Mesendoderm (in vitro differentiated cells): ENCODE results near the gene CCL19.

ENCODE experiments used
- DNase-seq: peaks from one replicate; pipeline ENCODE4 v3.0.0; 2013
- H2AK5ac ChIP-seq: 2 replicates; pipeline ENCODE4 v1.6.1; 2013; ENCODE audit warnings: low read length, inconsistent platforms
- H2BK120ac ChIP-seq: 2 replicates; pipeline ENCODE4 v1.6.1; 2013; ENCODE audit warnings: low read depth, mild to moderate bottlenecking, low read length, moderate library complexity, mixed read lengths
- H2BK15ac ChIP-seq: replicated peaks from 2 replicates; pipeline ENCODE4 v1.6.1; 2013; ENCODE audit warnings: low read depth, mild to moderate bottlenecking, moderate library complexity
- H2BK5ac ChIP-seq: 2 replicates; pipeline ENCODE4 v1.6.1; 2013; ENCODE audit warnings: low read length, inconsistent platforms
- H3K18ac ChIP-seq: 2 replicates; pipeline ENCODE4 v1.6.1; 2013; ENCODE audit warnings: mild to moderate bottlenecking, low read length, mixed read lengths
- H3K23ac ChIP-seq: one replicate; pipeline ENCODE4 v1.6.1; 2013; ENCODE audit warnings: low read length
- H3K27ac ChIP-seq: 2 replicates; pipeline ENCODE4 v1.5.1; 2013; ENCODE audit warnings: low read depth, mild to moderate bottlenecking, inconsistent platforms, low read length, moderate library complexity
- H3K27me3 ChIP-seq: 2 replicates; pipeline ENCODE4 v1.6.1; 2013; ENCODE audit warnings: low read length, control low read depth, mild to moderate bottlenecking, inconsistent platforms; ENCODE audit not compliant: insufficient read depth, poor library complexity
- H3K36me3 ChIP-seq: 2 replicates; pipeline ENCODE4 v1.6.1; 2013; ENCODE audit warnings: low read length, inconsistent platforms; ENCODE audit not compliant: control insufficient read depth, insufficient read depth
- H3K4ac ChIP-seq: one replicate; pipeline ENCODE4 v1.6.1; 2013; ENCODE audit warnings: low read depth, mild to moderate bottlenecking, low read length, moderate library complexity
- H3K4me1 ChIP-seq: 2 replicates; pipeline ENCODE4 v1.6.1; 2013; ENCODE audit warnings: low read depth, low read length, inconsistent platforms; ENCODE audit not compliant: control insufficient read depth
- H3K4me2 ChIP-seq: 2 replicates; pipeline ENCODE4 v1.6.1; 2013; ENCODE audit warnings: low read length
- H3K4me3 ChIP-seq: 2 replicates; pipeline ENCODE4 v1.5.1; 2013; ENCODE audit warnings: mild to moderate bottlenecking, low read length
- H3K56ac ChIP-seq: one replicate; pipeline ENCODE4 v1.6.1; 2013; ENCODE audit warnings: low read length
- H3K79me1 ChIP-seq: 2 replicates; pipeline ENCODE4 v1.6.1; 2013; ENCODE audit warnings: low read length, inconsistent platforms
- H3K79me2 ChIP-seq: 2 replicates; pipeline ENCODE4 v1.6.1; 2013; ENCODE audit warnings: mild to moderate bottlenecking, low read length; ENCODE audit not compliant: control insufficient read depth, insufficient read depth
- H3K9ac ChIP-seq: 2 replicates; pipeline ENCODE4 v1.6.1; 2013; ENCODE audit warnings: low read length, inconsistent platforms
- H4K5ac ChIP-seq: one replicate; pipeline ENCODE4 v1.6.1; 2013; ENCODE audit warnings: low read length
- H4K8ac ChIP-seq: one replicate; pipeline ENCODE4 v1.6.1; 2013; ENCODE audit warnings: low read depth, mild to moderate bottlenecking, control low read depth, low read length, moderate library complexity
- WGBS: extraction: QIAGEN DNeasy Blood & Tissue Kit; methylation state at CpG from one replicate; pipeline ENCODE4 v1.1.7; 2013; ENCODE audit warnings: low lambda C conversion rate, missing lambda C conversion rate; ENCODE audit not compliant: insufficient coverage; ENCODE audit errors: extremely low coverage; 5-methylcytosine and 5-hydroxymethylcytosine counted together

The CCL19 gene

DNA sequence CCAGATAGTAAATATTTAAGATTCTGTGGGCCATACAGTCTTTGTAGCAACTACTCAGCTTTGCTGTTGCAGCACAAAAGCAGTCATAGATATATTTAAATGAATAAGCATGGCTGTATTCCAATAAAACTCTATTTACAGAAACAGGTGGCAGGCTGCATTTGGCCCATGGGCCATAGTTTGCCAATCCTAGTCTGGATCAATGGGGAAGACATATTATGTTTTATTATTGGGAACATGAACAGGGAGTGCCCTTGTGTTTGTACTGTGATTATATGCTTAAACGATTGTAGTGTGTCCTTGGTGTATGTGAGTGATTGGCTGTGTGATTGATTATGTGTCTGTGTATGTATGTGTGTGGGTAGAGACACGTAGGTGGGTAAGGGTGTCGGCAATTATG is 16.6 kb downstream of the CCL19 start:
- H3K56ac ChIP-seq, result no peak overlapping the region
- H3K4ac ChIP-seq, result no peak overlapping the region
- no peak overlapping the region for H3K27ac ChIP-seq
- no peak for DNase-seq
- H3K23ac ChIP-seq, result no peak overlapping the region
- no peak overlapping the region for H2BK5ac ChIP-seq
- no peaks in the 10 kb centered on the region for H3K4me1 ChIP-seq
- H3K79me2 ChIP-seq, result no peaks in the 10 kb centered on the region
- H3K9ac ChIP-seq, result no peak overlapping the region
- no peak overlapping the region for H4K8ac ChIP-seq
- H3K27me3 ChIP-seq, result no peaks in the 10 kb centered on the region
- no peak overlapping the region for H2BK120ac ChIP-seq
- no peak overlapping the region for H3K4me3 ChIP-seq
- 83% methylated on average over 2 of the region's 3 CpGs for WGBS
- H3K18ac ChIP-seq, result no peak overlapping the region
- no peaks in the 10 kb centered on the region for H3K79me1 ChIP-seq
- H3K36me3 ChIP-seq, result no peaks in the 10 kb centered on the region
- H4K5ac ChIP-seq, result no peak overlapping the region
- H2AK5ac ChIP-seq, result no peak overlapping the region
- H2BK15ac ChIP-seq, result no peak overlapping the region
- no peak overlapping the region for H3K4me2 ChIP-seq

DNA sequence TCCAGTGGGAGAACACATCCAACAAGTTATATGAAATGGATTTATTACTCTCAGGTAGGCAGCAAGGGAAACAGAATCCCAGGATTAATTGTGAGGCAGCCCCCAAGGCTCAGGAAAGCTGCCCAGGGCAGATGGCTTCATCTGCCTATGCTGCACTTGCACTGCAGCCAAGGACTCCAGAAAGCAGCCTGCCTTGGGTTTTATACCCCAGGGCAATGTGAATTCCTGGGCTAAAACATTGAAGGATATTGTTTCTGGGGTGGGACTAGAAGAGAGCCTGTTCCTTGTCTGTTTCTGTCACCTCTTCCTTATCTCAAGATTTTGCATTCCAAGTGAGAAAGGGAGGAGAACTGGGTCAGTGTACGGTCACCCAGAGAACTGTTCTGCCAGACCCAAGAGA is 19.8 kb downstream of the CCL19 start:
- no peak overlapping the region for H4K8ac ChIP-seq
- peak; percentile 9 for DNase-seq
- no peak overlapping the region for H2BK15ac ChIP-seq
- no peak overlapping the region for H3K4ac ChIP-seq
- H3K27ac ChIP-seq, result no peak overlapping the region
- H4K5ac ChIP-seq, result no peak overlapping the region
- no peak overlapping the region for H3K4me3 ChIP-seq
- H3K36me3 ChIP-seq, result no peaks in the 10 kb centered on the region
- no peak overlapping the region for H2BK5ac ChIP-seq
- no peak overlapping the region for H3K9ac ChIP-seq
- no peak overlapping the region for H3K18ac ChIP-seq
- no peaks in the 10 kb centered on the region for H3K79me1 ChIP-seq
- no peaks in the 10 kb centered on the region for H3K4me1 ChIP-seq
- H2BK120ac ChIP-seq, result no peak overlapping the region
- no peak overlapping the region for H3K56ac ChIP-seq
- H3K23ac ChIP-seq, result no peak overlapping the region
- H3K79me2 ChIP-seq, result no peaks in the 10 kb centered on the region
- no CpG with 5 or more reads among the region's 1 CpG for WGBS
- no peaks in the 10 kb centered on the region for H3K27me3 ChIP-seq
- no peak overlapping the region for H3K4me2 ChIP-seq
- no peak overlapping the region for H2AK5ac ChIP-seq

DNA sequence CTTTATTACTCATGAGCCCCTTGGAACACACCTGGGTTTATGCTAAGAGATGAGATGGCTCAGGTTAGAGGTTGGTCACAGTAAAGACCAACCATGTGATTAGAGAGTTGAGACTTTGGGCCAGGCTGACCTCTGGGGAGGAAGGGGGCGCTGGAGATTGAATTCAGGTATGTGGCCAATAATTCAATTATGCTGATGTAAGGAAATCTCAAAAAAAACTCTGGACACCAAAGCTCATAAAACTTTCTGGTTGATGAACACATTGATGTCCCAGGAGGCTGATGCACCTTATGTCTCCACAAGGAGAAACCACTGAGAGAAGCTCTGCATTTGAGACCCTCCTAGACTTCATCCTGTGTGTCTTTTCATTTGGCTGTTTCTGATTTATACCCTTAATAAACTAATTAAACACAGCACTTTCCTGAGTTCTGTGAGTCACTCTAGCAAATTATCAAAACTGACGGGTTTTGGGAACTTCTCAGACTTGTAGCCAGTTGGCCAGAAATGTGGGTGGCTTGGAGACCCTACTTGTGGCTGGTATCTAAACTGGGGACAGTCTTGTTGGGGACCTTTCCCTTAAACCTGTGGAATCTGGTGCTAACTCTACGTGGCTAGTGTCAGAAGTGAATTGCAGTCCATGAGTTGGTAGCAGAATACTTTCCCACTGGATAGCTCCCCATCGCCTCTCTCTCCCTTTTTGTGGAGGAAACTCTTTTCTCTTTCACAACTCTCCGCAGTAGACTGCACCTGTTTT is 21.1 kb downstream of the CCL19 start:
- no peak overlapping the region for H4K5ac ChIP-seq
- no CpG with 5 or more reads among the region's 5 CpGs for WGBS
- H3K79me1 ChIP-seq, result peaks cover 1% of the 10 kb centered on the region
- H3K79me2 ChIP-seq, result no peaks in the 10 kb centered on the region
- no peak overlapping the region for H3K4me3 ChIP-seq
- no peaks in the 10 kb centered on the region for H3K36me3 ChIP-seq
- H3K56ac ChIP-seq, result no peak overlapping the region
- H3K18ac ChIP-seq, result no peak overlapping the region
- no peak overlapping the region for H3K9ac ChIP-seq
- H2BK5ac ChIP-seq, result no peak overlapping the region
- H3K4me1 ChIP-seq, result no peaks in the 10 kb centered on the region
- H3K23ac ChIP-seq, result no peak overlapping the region
- H4K8ac ChIP-seq, result no peak overlapping the region
- DNase-seq, result no peak
- H3K4ac ChIP-seq, result no peak overlapping the region
- no peak overlapping the region for H2BK15ac ChIP-seq
- no peak overlapping the region for H2BK120ac ChIP-seq
- no peak overlapping the region for H3K27ac ChIP-seq
- H2AK5ac ChIP-seq, result no peak overlapping the region
- no peaks in the 10 kb centered on the region for H3K27me3 ChIP-seq
- H3K4me2 ChIP-seq, result no peak overlapping the region

DNA sequence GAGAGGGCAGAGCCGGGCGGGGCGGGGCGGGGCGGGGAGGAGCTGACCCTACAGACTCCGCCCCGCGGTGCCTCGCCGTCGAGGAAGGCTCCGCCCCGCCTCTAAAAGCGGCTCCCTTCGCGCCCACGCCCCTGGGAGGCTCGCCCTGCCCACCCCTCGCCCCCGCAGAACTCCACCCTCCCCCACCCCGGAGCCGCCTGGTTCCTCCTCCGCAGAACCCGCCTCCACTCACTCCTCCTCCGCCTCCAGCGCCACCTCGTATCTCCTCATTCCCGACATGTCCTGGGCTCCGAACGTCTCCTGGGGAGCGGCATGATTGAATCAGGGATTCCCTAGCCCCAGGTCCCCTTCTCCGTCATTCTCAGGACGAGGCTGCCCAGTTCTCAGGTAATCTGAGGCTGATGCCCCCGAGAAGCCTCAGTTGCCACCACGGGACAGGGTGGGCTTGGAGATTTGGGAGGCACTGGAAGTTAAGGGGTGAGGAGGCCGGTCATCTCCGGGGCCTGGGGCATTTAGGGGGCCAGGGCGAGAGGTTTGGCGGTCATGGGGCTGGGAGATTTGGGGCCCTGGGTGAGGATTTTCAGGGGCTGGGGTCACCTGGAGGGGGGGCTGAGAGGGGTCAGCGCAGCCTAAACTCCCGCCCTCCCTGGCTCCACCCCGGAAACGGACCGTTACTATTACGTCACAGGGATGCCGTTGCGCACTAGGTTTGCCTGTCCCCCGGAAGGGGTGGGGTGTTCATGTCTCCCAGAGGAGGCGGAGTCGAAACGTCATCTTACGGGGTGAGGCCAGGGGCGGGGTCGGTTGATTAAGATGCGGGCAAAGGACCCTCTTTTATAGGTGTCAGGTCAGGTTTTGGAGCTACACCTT is 25.5 kb downstream of the CCL19 start:
- Histone ChIP-seq H3K79me2 (no peaks in the 10 kb centered on the region), H3K9ac (peak overlapping the region; percentile 66), H3K27ac (peak overlapping the region; percentile 23), H3K4me2 (peak overlapping the region; percentile 31), H3K56ac (peak overlapping the region; percentile 78), H2BK15ac (no peak overlapping the region), H3K4me1 (no peaks in the 10 kb centered on the region), H3K27me3 (no peaks in the 10 kb centered on the region), H4K5ac (no peak overlapping the region), H3K36me3 (no peaks in the 10 kb centered on the region), H3K79me1 (peaks cover 1% of the 10 kb centered on the region), H2BK120ac (no peak overlapping the region), H3K4me3 (peak overlapping the region; percentile 47), H3K4ac (peak overlapping the region; percentile 92), H3K23ac (no peak overlapping the region), H4K8ac (no peak overlapping the region), H2BK5ac (peak overlapping the region; percentile 15), H3K18ac (peak overlapping the region; percentile 92), H2AK5ac (no peak overlapping the region)
- DNase-seq, result peak; percentile 97
- WGBS, result no CpG with 5 or more reads among the region's 55 CpGs

DNA sequence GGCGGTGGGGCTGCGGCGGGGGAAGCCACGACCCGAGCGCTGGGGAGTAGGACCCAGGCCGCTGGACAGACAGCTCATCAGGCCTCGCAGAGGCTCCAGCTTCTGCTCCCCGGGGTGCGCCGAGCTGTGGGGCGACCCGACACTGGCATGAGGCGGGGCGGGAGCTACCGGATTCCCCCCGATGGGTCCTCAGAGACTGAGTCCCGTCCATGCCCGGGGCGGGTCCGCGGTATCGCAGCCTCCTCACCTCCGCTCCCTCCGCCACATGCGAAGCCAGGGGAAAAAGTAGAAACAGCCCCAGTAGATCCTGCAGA is 26.1 kb downstream of the CCL19 start:
- H3K79me1 ChIP-seq, result peaks cover 1% of the 10 kb centered on the region
- no CpG with 5 or more reads among the region's 26 CpGs for WGBS
- no peaks in the 10 kb centered on the region for H3K4me1 ChIP-seq
- H3K4ac ChIP-seq, result no peak overlapping the region
- peak overlapping the region; percentile 79 for H3K4me2 ChIP-seq
- peak overlapping the region; percentile 87 for H3K56ac ChIP-seq
- H3K23ac ChIP-seq, result no peak overlapping the region
- peak overlapping the region; percentile 78 for H3K9ac ChIP-seq
- no peak overlapping the region for H4K8ac ChIP-seq
- H3K79me2 ChIP-seq, result no peaks in the 10 kb centered on the region
- no peak overlapping the region for H4K5ac ChIP-seq
- DNase-seq, result no peak
- H2BK15ac ChIP-seq, result no peak overlapping the region
- H3K36me3 ChIP-seq, result no peaks in the 10 kb centered on the region
- H3K4me3 ChIP-seq, result peak overlapping the region; percentile 53
- no peak overlapping the region for H2AK5ac ChIP-seq
- H3K27me3 ChIP-seq, result no peaks in the 10 kb centered on the region
- H2BK120ac ChIP-seq, result no peak overlapping the region
- H2BK5ac ChIP-seq, result no peak overlapping the region
- no peak overlapping the region for H3K27ac ChIP-seq
- peak overlapping the region; percentile 19 for H3K18ac ChIP-seq
